ENCODE measurements around the gene MAB21L4. TPM values are rescaled to one million over a fixed set of nuclear protein-coding genes. Genes with fewer than 3 reads are reported as not detected.

MAB21L4 gene
- total RNA-seq, 1 donor from 2014 or later = 2.5 TPM

GRCh38 chr2:240896394-240896793, 438 bp upstream of the MAB21L4 start:
- DNase-seq (ENCODE audit: low spot score) = no peak

DNA sequence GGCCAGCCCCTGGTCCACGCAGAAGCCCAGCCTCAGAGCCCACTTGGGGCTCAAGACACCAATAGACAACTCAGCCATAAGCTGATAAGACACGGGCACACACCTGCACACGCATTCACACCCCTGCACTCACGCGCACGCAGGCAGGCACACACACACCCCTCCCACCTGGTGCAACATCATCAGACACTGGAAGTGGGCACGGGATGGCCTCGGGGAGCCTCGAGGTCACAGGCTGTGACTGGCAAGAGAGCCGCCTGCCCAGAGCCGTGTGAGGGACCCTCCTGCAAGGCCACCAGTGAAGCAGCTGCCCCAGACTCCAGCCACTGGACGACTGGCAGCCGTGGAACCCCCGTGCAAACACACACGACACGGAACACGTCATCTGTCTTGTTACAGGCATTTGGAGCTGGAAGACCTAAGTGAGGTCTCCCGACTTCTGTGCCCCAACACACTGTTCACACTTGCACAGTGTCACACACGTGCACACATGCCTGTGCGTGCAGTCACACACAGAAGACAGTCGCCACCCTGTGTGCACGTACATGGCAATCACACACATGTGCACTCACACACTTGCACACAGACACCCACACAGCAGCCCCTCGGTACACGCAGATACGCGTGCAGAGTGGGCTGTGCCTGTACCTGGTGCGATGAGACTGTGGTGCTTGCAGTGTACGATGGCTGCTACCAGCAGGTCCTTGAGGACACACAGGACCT, 959 bp downstream of the MAB21L4 start:
- no peak for DNase-seq (ENCODE audit: low spot score)

GRCh38 chr2:240894006-240894405, 1.9 kb downstream of the MAB21L4 start:
- no peak for DNase-seq (ENCODE audit: low spot score)

DNA sequence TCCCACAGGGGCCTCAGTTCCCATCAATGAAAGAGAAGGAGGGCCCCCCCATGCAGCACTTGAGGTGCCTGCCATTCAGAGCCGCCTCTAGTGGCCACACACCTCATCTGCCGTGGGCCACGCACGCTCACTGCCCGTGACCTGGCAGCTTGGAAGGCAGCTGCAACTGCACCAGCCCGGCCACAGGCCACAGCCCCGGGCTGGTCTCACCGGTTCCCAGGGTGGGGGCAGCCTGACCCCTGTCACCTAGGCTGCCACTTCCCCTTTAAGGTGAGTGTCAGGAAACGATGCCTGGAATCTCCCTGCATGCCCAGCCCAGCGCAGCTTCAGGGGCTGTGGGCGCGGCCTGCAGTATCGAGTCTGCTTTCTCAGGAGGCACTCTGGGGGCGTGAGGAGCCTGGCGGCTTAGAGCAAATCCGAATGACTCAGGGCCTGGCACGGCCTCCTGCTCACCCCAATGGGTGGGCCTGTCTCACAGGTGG, 2.6 kb downstream of the MAB21L4 start:
- DNase-seq (ENCODE audit: low spot score) = no peak

DNA sequence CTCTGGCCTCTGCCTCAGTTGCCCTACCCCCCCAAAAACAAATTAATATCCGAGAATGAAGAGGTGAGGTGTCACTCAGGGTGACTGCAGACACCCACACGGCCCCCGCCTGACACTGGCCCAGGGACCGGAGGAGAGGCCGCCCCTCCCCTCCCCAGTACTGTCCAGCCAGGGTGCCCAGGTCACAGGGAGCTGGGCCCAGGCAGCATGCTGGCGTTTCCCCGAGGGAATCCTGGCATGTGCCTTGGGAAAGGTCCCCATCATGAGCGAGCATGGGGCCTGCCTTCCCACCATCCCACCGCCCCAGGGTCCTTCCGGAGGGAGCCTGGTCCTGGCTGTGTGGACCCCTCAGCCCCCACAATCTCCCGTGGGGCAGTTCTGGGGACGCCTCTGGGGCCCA, 3.0 kb downstream of the MAB21L4 start:
- no peak for DNase-seq (ENCODE audit: low spot score)

DNA sequence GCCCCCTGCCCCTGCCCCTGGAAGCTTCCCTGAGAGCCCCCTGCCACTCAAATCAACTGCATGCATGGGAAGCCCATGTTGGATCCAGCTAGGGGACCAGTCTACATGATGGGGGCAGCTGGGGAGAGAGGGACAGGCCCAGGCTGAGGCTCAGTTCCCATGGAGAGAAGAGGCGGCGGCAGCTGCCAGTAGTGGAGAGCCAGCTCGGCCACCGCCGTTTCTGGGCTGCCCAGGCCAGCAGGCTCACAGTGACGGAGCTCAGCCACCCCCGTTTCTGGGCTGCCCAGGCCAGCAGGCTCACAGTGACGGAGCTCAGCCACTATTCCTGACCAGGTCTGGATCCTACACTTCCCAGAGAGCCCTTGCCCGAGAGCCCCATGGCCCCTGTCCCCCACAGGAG, 3.6 kb downstream of the MAB21L4 start:
- DNase-seq (ENCODE audit: low spot score) = no peak

DNA sequence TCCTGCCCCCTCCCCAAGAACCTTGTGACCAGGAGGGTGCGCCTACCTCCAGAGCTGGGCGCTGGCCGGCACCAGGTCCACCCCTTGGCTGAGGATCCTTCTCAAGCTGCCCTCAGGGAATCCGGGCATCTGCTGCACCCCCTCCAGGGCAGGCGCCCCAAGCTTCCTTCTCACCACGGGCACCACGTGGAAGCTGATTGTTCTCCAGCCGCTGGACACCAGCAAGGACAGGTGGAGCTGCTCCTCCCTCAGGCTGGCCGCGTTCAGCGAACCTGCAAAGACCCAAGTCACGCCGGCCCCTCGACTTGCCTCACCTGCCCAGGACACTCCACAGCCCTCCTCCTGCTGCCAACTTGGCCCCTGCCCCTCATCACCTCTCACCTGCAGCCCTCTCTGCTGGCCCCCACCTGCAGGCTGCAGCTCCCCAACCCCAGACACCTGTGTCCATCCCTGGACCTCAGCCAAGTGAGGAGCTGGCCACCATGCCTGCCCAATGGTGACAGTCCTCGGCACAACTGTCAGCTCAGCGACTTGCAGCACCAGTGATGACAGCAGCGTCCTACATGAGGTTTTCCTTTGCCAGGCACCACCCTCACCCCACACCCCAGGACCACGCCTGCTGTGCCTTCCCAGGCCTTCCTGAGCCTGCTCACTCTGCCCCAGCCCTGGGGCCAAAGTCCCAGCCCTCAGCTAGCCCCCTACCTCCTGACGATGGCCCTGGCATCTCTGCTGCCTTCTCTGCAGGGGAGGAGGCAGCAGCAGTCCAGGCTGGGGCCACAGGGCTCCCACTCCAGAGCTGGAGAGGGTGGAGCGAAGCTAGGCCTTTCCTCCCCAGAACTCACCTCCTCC, 4.2 kb downstream of the MAB21L4 start:
- DNase-seq (ENCODE audit: low spot score) = no peak

DNA sequence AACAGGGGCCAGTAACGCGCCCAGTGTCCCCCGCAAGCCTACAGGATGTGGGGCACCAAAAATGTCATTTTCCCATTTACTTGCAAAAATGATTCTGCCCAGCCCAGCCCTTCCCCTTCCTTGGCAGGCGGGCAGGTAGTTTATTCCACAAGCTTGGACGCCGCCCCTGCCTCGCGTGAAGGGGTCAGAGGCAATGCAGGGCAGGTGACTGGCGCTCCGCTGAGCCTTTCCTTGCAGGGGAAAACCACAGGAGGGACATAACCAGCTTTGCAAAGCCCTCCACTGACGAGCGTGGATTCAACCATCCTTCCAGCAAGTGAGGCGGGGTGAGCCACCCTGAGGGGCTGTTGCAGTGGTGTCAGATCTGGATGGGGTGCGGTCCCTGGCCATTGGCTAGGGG, 5.3 kb downstream of the MAB21L4 start:
- DNase-seq (ENCODE audit: low spot score) = no peak

DNA sequence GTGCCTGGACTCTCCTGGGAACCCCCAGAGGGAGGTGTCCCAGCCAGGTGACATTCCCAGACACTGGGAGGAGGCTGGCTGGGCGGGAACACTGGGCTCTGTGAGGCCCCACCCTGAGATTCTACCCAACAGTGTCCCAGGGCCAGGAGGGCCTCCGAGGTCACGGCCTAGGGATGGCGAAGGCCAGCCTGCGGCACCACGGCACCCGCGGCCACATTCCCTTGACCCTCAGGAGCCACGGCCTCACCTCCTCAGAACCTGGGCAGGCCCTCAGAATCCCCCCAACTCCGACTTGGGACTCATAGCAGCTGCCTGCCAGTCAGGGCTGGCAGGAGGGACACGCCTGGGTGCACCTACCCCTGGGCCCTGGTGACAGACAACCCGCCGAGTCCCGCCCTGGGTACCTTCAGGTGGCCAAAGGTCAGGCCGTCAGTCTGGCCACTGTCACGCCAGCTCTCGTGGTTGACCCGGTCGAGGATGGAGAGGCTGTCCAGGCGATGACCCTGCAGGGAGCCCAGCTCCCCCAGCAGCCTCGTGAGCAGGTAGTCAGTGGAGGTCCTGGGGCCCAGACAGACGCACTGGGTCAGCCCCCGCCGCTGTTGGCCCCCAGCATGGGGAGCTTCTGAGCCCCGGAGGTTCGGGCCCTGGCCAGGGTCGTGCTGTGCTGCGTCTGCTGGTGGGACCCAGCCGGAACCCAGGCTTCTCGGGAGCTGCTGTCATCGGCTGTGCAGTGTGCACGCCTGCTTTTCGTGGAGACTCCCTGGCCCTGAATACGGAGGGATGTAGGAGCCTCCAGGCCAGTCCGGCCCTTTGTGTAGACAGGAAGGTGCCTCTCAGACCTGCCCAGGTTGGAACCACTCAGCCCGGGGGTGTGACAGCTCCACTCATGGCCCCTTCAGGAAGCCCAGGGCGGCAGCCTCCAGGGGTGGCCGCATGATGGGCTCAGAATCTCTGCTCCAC, 6.1 kb downstream of the MAB21L4 start:
- DNase-seq (ENCODE audit: low spot score) = no peak

GRCh38 chr2:240888890-240889573, 6.9 kb downstream of the MAB21L4 start:
- DNase-seq (ENCODE audit: low spot score) = no peak

- DNase-seq (ENCODE audit: low spot score) = no peak
These were observed 7.6 kb downstream of the MAB21L4 start for GRCh38 chr2:240888130-240888889.

DNA sequence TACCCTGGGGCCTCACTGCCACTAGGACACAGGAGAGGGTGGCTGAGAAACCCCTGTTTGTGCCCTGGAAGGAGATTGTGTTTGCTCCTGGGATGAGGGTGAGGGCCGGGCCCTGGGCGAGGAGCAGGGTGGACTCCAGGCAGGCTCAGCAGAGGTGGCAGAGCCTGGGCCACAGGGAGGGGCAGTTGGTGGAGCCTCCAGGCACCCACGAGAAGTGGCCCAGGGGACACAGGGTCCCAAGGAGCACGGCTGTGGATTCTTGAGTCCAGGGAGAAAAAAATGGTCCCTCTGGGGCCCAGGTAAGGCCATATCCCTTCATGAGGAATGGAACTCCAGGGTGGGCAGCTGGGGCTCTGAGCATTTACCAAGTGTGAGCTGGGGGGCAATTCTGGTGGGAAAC, 8.3 kb downstream of the MAB21L4 start:
- DNase-seq (ENCODE audit: low spot score) = no peak

GRCh38 chr2:240886678-240887609, 9.0 kb downstream of the MAB21L4 start:
- DNase-seq (ENCODE audit: low spot score) = no peak

DNA sequence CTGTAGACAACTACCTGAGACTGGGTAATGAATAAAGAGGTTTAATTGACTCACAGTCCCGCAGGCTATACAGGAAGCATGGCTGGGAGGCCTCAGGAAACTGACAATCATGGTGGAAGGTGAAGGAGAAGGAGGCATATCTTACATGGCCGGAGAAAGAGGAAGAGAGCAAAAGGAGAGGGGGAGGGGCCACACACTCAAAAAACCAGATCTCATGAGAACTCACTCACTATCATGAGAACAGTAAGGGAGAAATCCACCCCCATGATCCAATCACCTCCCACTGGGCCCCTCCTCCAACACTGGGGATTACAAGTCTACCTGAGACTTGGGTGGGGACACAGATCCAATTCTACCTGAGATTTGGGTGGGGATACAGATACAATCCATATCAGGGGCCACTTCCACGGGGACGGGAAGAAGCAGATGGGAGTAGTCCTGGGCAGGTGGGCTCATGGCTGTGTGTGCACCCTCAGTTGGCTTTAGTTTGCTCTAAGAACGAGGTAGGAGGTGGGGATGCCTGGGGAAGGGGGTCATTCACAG, 9.9 kb downstream of the MAB21L4 start:
- DNase-seq (ENCODE audit: low spot score) = no peak

- DNase-seq (ENCODE audit: low spot score) = no peak
These were observed 10.4 kb downstream of the MAB21L4 start for GRCh38 chr2:240885566-240885965.

- DNase-seq (ENCODE audit: low spot score) = no peak
These were observed 11.2 kb downstream of the MAB21L4 start for GRCh38 chr2:240884745-240885144.

- DNase-seq (ENCODE audit: low spot score) = no peak
These were observed 11.7 kb downstream of the MAB21L4 start for GRCh38 chr2:240884221-240884620.

DNA sequence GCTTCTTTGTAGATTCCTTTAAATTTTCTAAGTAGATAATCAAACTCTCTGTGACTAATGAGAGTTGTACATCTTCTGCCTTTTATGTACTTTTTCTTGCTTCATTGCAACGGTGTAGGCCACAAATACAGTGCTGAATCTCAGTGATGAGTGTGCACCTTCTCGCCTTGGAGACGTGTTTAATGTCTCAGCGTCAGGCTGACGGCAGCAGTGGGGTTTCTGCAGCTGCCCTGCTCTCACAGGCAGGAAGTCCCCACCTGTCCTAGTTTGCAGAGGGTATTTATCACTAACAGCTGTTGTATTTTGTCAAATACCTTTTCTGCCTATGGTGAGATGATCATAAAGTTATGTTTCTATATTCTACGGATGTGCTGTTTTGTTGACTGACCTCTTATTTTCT, 14.0 kb downstream of the MAB21L4 start:
- DNase-seq (ENCODE audit: low spot score) = no peak

- DNase-seq (ENCODE audit: low spot score) = no peak
These were observed 16.9 kb downstream of the MAB21L4 start for GRCh38 chr2:240879105-240879504.

All from ureter (tissue), 1 donor.